ENCODE data around the gene DNAJC11.

Gene DNAJC11

GRCh38 chr1:6631058-6631457, 70.6 kb downstream of the DNAJC11 start:
- no peak for DNase-seq (ENCODE audit: low read depth)
- no peak for TF ChIP-seq CTCF (IDR thresholded peaks at IDR 0.05; ENCODE audit: insufficient read depth, low read depth, low read length, missing control alignments)
- no peak overlapping the region for H3K4me3 ChIP-seq (ENCODE audit: low read depth, low read length)

DNA sequence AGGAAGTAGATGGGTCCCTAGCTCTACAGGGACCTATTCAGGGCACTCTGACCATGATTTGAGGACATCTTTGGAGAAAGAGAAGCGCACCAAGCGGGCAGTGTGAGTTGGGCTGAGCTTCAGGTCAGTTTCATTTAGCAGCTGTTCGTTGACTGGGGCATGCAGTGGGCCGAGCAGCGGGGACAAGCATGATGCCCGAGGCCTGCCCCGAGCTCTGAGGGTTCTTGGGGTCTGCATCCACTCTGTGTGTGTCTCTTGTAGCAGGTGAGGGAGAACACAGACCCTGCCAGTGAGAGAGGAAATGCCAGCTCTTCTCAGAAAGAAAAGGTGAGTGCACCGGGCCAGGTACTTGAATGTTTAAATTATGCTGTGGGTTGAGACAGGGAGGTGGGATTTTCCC, 71.6 kb downstream of the DNAJC11 start:
- no peak for DNase-seq (ENCODE audit: low read depth)
- H3K4me3 ChIP-seq (ENCODE audit: low read depth, low read length): no peak overlapping the region
- no peak for TF ChIP-seq CTCF (IDR thresholded peaks at IDR 0.05; ENCODE audit: insufficient read depth, low read depth, low read length, missing control alignments)

DNA sequence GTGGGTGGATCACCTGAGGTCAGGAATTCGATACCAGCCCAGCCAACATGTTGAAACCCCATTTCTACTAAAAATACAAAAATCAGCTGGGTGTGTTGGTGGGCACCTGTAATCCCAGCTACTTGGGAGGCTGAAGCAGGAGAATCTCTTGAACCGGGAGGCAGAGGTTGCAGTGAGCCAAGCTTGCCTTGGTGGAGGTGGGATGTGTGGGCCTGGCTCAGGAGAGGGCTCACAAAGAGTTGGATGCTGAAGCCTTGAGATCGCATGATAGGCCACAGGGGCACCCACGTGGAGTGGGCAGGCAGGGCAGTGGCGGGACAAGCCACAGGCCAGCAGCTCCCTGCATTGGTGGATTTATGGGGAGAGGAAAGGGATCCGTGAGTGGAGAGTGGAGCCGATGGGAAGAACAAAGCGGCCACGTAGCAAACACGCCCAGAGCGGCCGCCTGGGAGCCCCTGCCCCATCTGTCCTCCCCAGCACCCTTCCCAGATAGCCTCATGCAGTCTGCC, 72.6 kb downstream of the DNAJC11 start:
- DNase-seq (ENCODE audit: low read depth): no peak
- TF ChIP-seq CTCF (IDR thresholded peaks at IDR 0.05; ENCODE audit: insufficient read depth, low read depth, low read length, missing control alignments): no peak
- H3K4me3 ChIP-seq (ENCODE audit: low read depth, low read length): no peak overlapping the region

- no peak overlapping the region for H3K4me3 ChIP-seq (ENCODE audit: low read depth, low read length)
- no peak for TF ChIP-seq CTCF (IDR thresholded peaks at IDR 0.05; ENCODE audit: insufficient read depth, low read depth, low read length, missing control alignments)
- no peak for DNase-seq (ENCODE audit: low read depth)
Measured at GRCh38 chr1:6627841-6628545, 73.6 kb downstream of the DNAJC11 start.

GRCh38 chr1:6627031-6627430, 74.6 kb downstream of the DNAJC11 start:
- TF ChIP-seq CTCF (IDR thresholded peaks at IDR 0.05; ENCODE audit: insufficient read depth, low read depth, low read length, missing control alignments): no peak
- H3K4me3 ChIP-seq (ENCODE audit: low read depth, low read length): no peak overlapping the region

DNA sequence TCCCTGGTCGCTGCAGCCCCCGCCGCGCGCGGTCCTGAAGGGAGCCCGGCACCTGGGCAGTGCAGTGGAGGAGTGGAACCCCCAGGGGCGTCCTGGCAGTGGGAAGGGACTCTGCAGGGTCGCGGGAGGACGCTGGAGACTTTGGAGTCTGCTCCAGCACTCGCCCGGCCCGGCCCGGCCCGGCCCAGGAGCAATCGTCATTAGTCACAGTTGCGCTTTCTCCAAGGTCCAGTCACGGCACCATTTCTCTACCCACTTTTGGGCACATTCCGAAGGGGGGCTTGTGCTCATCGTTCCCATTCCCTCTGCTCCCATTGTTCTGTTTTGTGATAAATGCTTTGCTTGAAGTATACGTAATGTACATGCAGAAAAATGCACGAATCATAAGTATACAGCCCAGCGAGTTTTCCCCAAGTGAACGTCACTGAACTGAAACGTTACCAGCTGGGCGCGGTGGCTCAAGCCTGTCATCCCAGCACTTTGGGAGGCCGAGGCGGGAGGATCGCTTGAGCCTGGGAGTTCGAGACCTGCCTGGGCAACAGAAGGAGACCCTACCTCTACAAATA, 75.9 kb downstream of the DNAJC11 start:
- DNase-seq (ENCODE audit: low read depth): peak; percentile 36
- no peak for TF ChIP-seq CTCF (IDR thresholded peaks at IDR 0.05; ENCODE audit: insufficient read depth, low read depth, low read length, missing control alignments)
- peak overlapping the region; percentile 82 for H3K4me3 ChIP-seq (ENCODE audit: low read depth, low read length)

More at GRCh38 chr1:6627031-6627430, 74.6 kb downstream of the DNAJC11 start:
- no peak for DNase-seq (ENCODE audit: low read depth)

Measured in GM12865 (cell line).